GM10266 (cell line): Measurements from ENCODE around the gene CHMP4B.

ENCODE experiments used
- DNase-seq: peaks from one replicate; pipeline ENCODE4 v3.0.0; 2012; ENCODE audit errors: extremely low spot score
- TF ChIP-seq, protein P1 (sequence below): IDR thresholded peaks from 2 replicates; pipeline ENCODE4 v1.5.1; 2012; ENCODE audit warnings: mild to moderate bottlenecking, low read depth; ENCODE audit not compliant: control insufficient read depth, insufficient read depth; ENCODE audit errors: missing control alignments

The CHMP4B gene

DNA sequence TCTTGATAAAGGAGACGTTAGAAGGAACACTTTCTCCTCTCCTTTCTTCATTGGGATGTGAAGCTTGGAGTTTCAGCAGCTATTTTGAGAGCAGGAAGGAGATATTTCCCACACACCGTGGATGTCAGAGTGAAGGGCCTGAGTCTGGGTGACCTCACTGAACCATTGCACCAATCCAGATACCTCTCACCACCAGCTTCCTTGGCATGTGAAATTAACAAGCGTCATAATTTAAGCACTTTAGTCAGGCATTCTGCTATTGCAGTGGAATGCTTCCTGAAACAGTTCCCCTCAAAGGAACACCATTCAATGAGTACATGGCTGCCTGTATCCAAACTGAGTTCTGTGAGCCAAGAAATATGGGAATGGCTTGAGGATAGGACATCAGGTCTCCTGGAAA, 83.7 kb downstream of the CHMP4B start:
- TF ChIP-seq, protein P1, sequence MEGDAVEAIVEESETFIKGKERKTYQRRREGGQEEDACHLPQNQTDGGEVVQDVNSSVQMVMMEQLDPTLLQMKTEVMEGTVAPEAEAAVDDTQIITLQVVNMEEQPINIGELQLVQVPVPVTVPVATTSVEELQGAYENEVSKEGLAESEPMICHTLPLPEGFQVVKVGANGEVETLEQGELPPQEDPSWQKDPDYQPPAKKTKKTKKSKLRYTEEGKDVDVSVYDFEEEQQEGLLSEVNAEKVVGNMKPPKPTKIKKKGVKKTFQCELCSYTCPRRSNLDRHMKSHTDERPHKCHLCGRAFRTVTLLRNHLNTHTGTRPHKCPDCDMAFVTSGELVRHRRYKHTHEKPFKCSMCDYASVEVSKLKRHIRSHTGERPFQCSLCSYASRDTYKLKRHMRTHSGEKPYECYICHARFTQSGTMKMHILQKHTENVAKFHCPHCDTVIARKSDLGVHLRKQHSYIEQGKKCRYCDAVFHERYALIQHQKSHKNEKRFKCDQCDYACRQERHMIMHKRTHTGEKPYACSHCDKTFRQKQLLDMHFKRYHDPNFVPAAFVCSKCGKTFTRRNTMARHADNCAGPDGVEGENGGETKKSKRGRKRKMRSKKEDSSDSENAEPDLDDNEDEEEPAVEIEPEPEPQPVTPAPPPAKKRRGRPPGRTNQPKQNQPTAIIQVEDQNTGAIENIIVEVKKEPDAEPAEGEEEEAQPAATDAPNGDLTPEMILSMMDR: no peak
- no peak for DNase-seq

DNA sequence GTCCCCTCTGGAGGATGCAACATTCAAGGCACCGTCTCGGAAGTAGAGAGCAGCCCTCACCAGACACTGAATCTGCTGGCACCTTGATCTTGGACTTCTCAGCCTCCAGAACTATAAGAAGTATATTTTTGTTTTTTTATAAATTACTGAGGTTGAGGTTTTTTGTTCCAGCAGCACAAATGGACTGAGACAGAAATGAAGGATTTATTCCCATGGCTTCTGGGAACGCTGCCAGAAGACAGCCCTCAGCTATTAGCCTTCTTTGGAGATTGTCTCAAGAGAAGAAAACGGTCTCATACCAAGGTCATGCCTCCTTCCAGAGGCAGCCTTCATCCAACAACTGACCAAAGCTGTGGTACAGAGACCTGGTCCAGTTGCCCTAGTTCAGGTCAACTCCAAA, 85.4 kb downstream of the CHMP4B start:
- DNase-seq: no peak

DNA sequence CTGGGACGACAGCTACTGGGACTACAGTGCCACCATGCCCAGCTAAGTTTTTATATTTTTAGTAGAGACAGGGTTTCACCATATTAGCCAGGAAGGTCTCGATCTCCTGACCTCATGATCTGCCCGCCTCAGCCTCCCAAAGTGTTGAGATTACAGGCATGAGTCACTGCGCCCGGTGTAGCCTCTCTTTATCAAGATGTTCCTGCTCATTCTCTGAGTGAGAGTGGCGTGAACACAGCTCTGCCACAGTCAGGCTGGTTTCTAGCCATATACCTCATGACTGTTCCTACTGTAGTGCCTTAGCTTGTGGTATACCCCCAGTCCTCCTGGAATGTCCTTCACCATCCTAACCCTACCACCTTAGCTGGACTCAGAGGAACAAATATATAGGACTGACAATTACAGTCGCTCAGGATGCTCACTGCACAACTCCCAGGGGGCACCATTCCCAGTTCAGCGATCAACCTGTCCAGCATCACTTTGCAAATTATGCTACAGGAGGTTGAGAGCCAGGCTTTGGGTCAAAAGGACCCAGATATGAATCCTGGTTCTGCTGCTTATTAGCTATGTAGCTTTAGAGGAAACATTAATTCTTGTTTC, 86.3 kb downstream of the CHMP4B start:
- TF ChIP-seq, protein P1: no peak
- no peak for DNase-seq

More for the DNA sequence above, 85.4 kb downstream of the CHMP4B start:
- TF ChIP-seq, protein P1: no peak

DNA sequence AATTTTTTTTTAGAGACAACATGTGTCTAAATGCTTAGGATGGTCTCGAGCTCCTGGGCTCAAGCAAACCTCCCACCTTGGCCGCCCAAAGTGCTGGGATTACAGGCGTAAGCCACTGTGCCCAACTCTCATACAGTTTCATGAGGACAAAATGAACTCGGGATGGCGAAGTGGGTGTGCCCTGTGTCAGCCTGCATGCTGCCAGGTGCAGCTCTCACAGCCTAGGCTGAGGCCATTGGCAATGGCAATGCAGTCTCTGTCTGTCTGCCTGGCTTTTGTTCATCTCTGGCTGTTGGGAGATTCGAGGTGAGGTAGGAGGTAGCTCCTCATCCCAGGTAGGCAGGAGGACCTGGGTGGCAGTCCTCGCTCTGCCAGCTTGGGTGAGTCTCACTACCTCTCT, 88.0 kb downstream of the CHMP4B start:
- DNase-seq: no peak

DNA sequence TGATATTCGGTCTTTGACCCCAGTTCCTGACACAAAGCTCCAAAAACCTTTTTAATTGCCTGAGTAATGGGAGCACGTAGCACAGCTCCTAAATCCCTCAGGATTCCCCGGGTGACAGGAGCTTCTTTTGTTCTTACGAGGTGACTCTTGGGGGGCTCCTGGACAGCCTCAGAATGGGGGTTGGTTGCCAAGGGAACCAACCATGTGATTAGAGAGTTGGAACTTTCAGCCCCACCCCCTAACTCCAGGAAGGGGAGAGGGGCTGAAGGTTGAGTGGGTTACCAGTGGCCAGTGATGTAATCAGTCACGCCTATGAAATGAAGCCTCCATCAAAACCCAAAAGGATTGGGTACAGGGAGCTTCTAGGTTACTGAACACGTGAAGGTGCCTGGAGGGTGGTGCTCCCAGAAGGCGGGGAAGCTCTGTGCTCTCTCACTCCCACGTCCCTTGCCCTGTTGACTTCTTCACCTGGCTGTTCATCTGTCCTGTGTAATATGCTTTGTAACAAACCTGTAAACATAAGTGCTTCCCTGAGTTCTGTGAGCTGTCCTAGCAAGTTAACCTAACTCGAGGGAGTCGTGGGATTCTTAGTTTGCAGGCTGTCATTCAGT, 89.5 kb downstream of the CHMP4B start:
- DNase-seq: no peak
- TF ChIP-seq, protein P1: no peak

More for the DNA sequence above, 88.0 kb downstream of the CHMP4B start:
- TF ChIP-seq, protein P1: no peak

DNA sequence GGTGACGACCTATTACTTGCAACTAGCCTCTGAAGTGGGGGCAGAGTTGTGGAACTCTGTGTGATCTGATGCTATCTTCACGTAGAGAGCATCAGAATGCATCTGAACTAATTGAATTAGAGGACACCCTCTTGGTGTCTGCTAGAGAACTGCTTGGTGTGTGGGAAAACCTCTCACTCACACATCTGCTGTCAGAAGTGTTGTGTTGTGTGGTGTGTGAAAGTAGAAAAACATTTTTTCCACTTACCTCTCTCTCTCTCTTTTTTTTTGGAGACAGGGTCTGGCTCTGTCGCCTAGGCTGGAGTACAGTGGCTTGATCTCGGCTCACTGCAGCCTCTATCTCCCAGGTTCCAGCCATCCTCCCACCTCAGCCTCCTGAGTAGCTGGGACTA, 90.0 kb downstream of the CHMP4B start:
- DNase-seq: no peak
- TF ChIP-seq, protein P1: no peak

DNA sequence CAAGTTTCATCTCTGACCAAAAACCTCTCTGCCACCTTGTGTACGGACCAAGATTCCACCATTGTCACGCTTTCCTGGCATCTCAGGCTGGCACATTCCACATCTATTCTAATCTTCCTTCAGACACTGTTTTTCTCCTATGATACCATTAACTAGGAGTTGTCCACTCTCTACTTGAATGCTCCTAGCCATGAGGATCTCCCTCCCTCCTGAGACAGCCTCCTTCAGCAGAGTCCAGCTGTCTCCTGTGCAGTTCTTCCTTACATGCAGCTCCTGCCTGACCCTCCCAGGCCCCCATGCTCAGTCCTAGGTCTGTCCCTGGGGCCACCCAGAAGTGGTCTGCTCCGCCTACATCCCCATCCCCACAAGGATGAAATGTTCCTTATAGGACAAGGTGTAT, 90.9 kb downstream of the CHMP4B start:
- DNase-seq: no peak
- TF ChIP-seq, protein P1: no peak
